Gastrocnemius medialis (tissue), 4 donors: Measurements from ENCODE around the gene TASOR.

Experiments
- POLR2A ChIP-seq, 2 donors: fragments of 450-650 bp; IDR thresholded peaks; one replicate each; pipeline ENCODE4 v1.6.1; 2017; ENCODE audit warnings: antibody characterized with exemption in 2 of 2, mild to moderate bottlenecking in 2 of 2, moderate library complexity in 2 of 2
- TF ChIP-seq, protein P1 (sequence below), 5 experiments: fragments of 450-650 bp in 3 of 5; fragments of 200-600 bp in 2 of 5; sonication (generic) in 2 of 5; IDR thresholded peaks in 4 of 5; conservative IDR thresholded peaks in 1 of 5; 1 replicate in 4 of 5; 2 replicates in 1 of 5; pipeline ENCODE4 v1.5.1; 2016 to 2019; ENCODE audit warnings: antibody characterized with exemption in 5 of 5, mild to moderate bottlenecking in 3 of 5, moderate library complexity in 3 of 5

DNA sequence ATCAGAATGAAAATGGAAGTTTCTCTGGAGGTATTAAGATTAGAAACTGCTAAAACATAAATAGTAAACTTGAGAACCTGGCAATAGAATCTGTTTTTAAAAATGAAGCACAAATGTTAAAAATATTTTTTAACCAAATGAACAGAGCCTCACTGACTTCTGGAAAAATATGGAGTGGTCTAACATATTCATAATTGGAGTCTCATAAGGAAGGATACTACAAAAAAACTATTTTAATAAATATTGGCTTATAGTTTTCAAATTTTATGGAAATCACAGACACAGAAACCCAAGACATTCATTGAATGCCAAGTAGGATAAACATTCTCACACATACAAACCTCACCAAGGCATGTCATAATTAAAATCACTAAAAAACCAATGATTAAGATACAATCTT, 23.6 kb upstream of the TASOR start:
- TF ChIP-seq, protein P1, sequence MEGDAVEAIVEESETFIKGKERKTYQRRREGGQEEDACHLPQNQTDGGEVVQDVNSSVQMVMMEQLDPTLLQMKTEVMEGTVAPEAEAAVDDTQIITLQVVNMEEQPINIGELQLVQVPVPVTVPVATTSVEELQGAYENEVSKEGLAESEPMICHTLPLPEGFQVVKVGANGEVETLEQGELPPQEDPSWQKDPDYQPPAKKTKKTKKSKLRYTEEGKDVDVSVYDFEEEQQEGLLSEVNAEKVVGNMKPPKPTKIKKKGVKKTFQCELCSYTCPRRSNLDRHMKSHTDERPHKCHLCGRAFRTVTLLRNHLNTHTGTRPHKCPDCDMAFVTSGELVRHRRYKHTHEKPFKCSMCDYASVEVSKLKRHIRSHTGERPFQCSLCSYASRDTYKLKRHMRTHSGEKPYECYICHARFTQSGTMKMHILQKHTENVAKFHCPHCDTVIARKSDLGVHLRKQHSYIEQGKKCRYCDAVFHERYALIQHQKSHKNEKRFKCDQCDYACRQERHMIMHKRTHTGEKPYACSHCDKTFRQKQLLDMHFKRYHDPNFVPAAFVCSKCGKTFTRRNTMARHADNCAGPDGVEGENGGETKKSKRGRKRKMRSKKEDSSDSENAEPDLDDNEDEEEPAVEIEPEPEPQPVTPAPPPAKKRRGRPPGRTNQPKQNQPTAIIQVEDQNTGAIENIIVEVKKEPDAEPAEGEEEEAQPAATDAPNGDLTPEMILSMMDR (IDR thresholded peaks at IDR 0.05 in 4 of 5, conservative IDR thresholded peaks at IDR 0.05 in 1 of 5), result no peak
- TF ChIP-seq POLR2A (IDR thresholded peaks at IDR 0.05), result no peak
